ENCODE results near the gene TMEM108. TPM values are rescaled to one million over a fixed set of nuclear protein-coding genes. Genes with fewer than 3 reads are reported as not detected.
A peak's percentile ranks its signal among the peaks of the same experiment; 100 is the strongest.

The TMEM108 gene
- total and polyA plus RNA-seq, 3 experiments from 2014 or later: not detected

- Mint-ChIP-seq H3K36me3 (no peaks in the 10 kb centered on the region), H3K4me3 (peak overlapping the region in 1 of 7 donors; percentile 32), H3K9me3 (peaks cover 0 to 3% (median 0%) of the 10 kb centered on the region in 5 donors), H3K4me1 (no peaks in the 10 kb centered on the region), H3K27ac (no peak overlapping the region), H3K27me3 (peaks cover 10 to 27% of the 10 kb centered on the region in 2 donors)
- Histone ChIP-seq H3K36me3 (ENCODE audit: insufficient read depth, low read length) (no peaks in the 10 kb centered on the region), H3K27ac (ENCODE audit: low read depth, low read length) (no peak overlapping the region), H3K27me3 (ENCODE audit: insufficient read depth, low read length, poor library complexity, severe bottlenecking) (no peaks in the 10 kb centered on the region), H3K4me1 (ENCODE audit: insufficient read depth, low read length) (no peaks in the 10 kb centered on the region), H3K9me3 (ENCODE audit: low read length) (no peaks in the 10 kb centered on the region), H3K4me3 (ENCODE audit: low read length) (no peak overlapping the region)
- DNase-seq: no peak
- ChIA-PET POLR2A (no interaction called here), CTCF (no interaction called here)
These were observed 129.3 kb downstream of the TMEM108 start for GRCh38 chr3:133167340-133168024.

- no peaks in the 10 kb centered on the region for H3K36me3 ChIP-seq (ENCODE audit: insufficient read depth, low read length)
- no peaks in the 10 kb centered on the region for H3K27me3 ChIP-seq (ENCODE audit: insufficient read depth, low read length, poor library complexity, severe bottlenecking)
- Mint-ChIP-seq H3K4me3 (peak overlapping the region in 1 of 7 donors; percentile 32), H3K27me3 (peaks cover 10 to 23% of the 10 kb centered on the region in 2 donors), H3K36me3 (no peaks in the 10 kb centered on the region), H3K4me1 (no peaks in the 10 kb centered on the region), H3K9me3 (peaks cover 0 to 3% (median 2%) of the 10 kb centered on the region in 5 donors), H3K27ac (no peak overlapping the region)
- H3K4me3 ChIP-seq (ENCODE audit: low read length): no peak overlapping the region
- H3K4me1 ChIP-seq (ENCODE audit: insufficient read depth, low read length): no peaks in the 10 kb centered on the region
- no peaks in the 10 kb centered on the region for H3K9me3 ChIP-seq (ENCODE audit: low read length)
- CTCF ChIA-PET: no interaction called here
- DNase-seq: no peak
- POLR2A ChIA-PET: no interaction called here
- H3K27ac ChIP-seq (ENCODE audit: low read depth, low read length): no peak overlapping the region
These were observed 129.8 kb downstream of the TMEM108 start for GRCh38 chr3:133168025-133168401.

- Mint-ChIP-seq H3K4me1 (no peaks in the 10 kb centered on the region), H3K27me3 (peaks cover 10 to 21% of the 10 kb centered on the region in 2 donors), H3K27ac (no peak overlapping the region), H3K9me3 (peaks cover 0 to 4% (median 2%) of the 10 kb centered on the region in 5 donors), H3K36me3 (no peaks in the 10 kb centered on the region), H3K4me3 (no peak overlapping the region)
- H3K4me3 ChIP-seq (ENCODE audit: low read length): no peak overlapping the region
- H3K4me1 ChIP-seq (ENCODE audit: insufficient read depth, low read length): no peaks in the 10 kb centered on the region
- no peaks in the 10 kb centered on the region for H3K9me3 ChIP-seq (ENCODE audit: low read length)
- no peak overlapping the region for H3K27ac ChIP-seq (ENCODE audit: low read depth, low read length)
- H3K36me3 ChIP-seq (ENCODE audit: insufficient read depth, low read length): no peaks in the 10 kb centered on the region
- ChIA-PET POLR2A (no interaction called here), CTCF (no interaction called here)
- DNase-seq: no peak
- no peaks in the 10 kb centered on the region for H3K27me3 ChIP-seq (ENCODE audit: insufficient read depth, low read length, poor library complexity, severe bottlenecking)
These were observed 131.3 kb downstream of the TMEM108 start for GRCh38 chr3:133169331-133170068.

- no peaks in the 10 kb centered on the region for H3K4me1 Mint-ChIP-seq
- H3K4me3 ChIP-seq (ENCODE audit: low read length): no peak overlapping the region
- peaks cover 0 to 7% (median 0%) of the 10 kb centered on the region in 5 donors for H3K9me3 Mint-ChIP-seq
- H3K36me3 Mint-ChIP-seq: no peaks in the 10 kb centered on the region
- no peak overlapping the region for H3K27ac Mint-ChIP-seq
- H3K9me3 ChIP-seq (ENCODE audit: low read length): no peaks in the 10 kb centered on the region
- no peak overlapping the region for H3K4me3 Mint-ChIP-seq
- H3K27ac ChIP-seq (ENCODE audit: low read depth, low read length): no peak overlapping the region
- DNase-seq: no peak
- no peaks in the 10 kb centered on the region for H3K4me1 ChIP-seq (ENCODE audit: insufficient read depth, low read length)
- H3K27me3 ChIP-seq (ENCODE audit: insufficient read depth, low read length, poor library complexity, severe bottlenecking): no peaks in the 10 kb centered on the region
- H3K27me3 Mint-ChIP-seq: peaks cover 12 to 14% of the 10 kb centered on the region in 2 donors
- H3K36me3 ChIP-seq (ENCODE audit: insufficient read depth, low read length): no peaks in the 10 kb centered on the region
- ChIA-PET POLR2A (no interaction called here), CTCF (no interaction called here)
These were observed 133.6 kb downstream of the TMEM108 start for GRCh38 chr3:133171831-133172230.

- H3K4me3 ChIP-seq (ENCODE audit: low read length): no peak overlapping the region
- CTCF ChIA-PET: no interaction called here
- Mint-ChIP-seq H3K9me3 (peaks cover 0 to under 1% (median 0%) of the 10 kb centered on the region in 5 donors), H3K4me3 (no peak overlapping the region), H3K27me3 (no peaks in the 10 kb centered on the region), H3K27ac (no peak overlapping the region), H3K4me1 (no peaks in the 10 kb centered on the region), H3K36me3 (peaks cover 0 to 1% (median 0%) of the 10 kb centered on the region in 3 donors)
- no peak overlapping the region for H3K27ac ChIP-seq (ENCODE audit: low read depth, low read length)
- no peaks in the 10 kb centered on the region for H3K4me1 ChIP-seq (ENCODE audit: insufficient read depth, low read length)
- POLR2A ChIA-PET: no interaction called here
- no peak for DNase-seq
- H3K27me3 ChIP-seq (ENCODE audit: insufficient read depth, low read length, poor library complexity, severe bottlenecking): no peaks in the 10 kb centered on the region
- no peaks in the 10 kb centered on the region for H3K9me3 ChIP-seq (ENCODE audit: low read length)
- H3K36me3 ChIP-seq (ENCODE audit: insufficient read depth, low read length): no peaks in the 10 kb centered on the region
These were observed 143.4 kb downstream of the TMEM108 start for GRCh38 chr3:133181392-133182150.

GRCh38 chr3:133187870-133188379 lies 149.7 kb downstream of the TMEM108 start:
- H3K4me3 ChIP-seq (ENCODE audit: low read length): no peak overlapping the region
- no peak overlapping the region for H3K27ac ChIP-seq (ENCODE audit: low read depth, low read length)
- no peak overlapping the region for H3K27ac Mint-ChIP-seq
- H3K36me3 Mint-ChIP-seq: peaks cover 0 to 1% (median 0%) of the 10 kb centered on the region in 3 donors
- H3K9me3 ChIP-seq (ENCODE audit: low read length): no peaks in the 10 kb centered on the region
- H3K27me3 Mint-ChIP-seq: no peaks in the 10 kb centered on the region
- no peaks in the 10 kb centered on the region for H3K4me1 ChIP-seq (ENCODE audit: insufficient read depth, low read length)
- ChIA-PET POLR2A (no interaction called here), CTCF (no interaction called here)
- H3K36me3 ChIP-seq (ENCODE audit: insufficient read depth, low read length): no peaks in the 10 kb centered on the region
- H3K9me3 Mint-ChIP-seq: no peaks in the 10 kb centered on the region
- no peak for DNase-seq
- no peaks in the 10 kb centered on the region for H3K27me3 ChIP-seq (ENCODE audit: insufficient read depth, low read length, poor library complexity, severe bottlenecking)
- no peak overlapping the region for H3K4me3 Mint-ChIP-seq
- H3K4me1 Mint-ChIP-seq: no peaks in the 10 kb centered on the region

GRCh38 chr3:133188996-133189395 lies 150.8 kb downstream of the TMEM108 start:
- Histone ChIP-seq H3K27me3 (ENCODE audit: insufficient read depth, low read length, poor library complexity, severe bottlenecking) (no peaks in the 10 kb centered on the region), H3K4me3 (ENCODE audit: low read length) (no peak overlapping the region), H3K27ac (ENCODE audit: low read depth, low read length) (no peak overlapping the region), H3K36me3 (ENCODE audit: insufficient read depth, low read length) (no peaks in the 10 kb centered on the region), H3K9me3 (ENCODE audit: low read length) (no peaks in the 10 kb centered on the region), H3K4me1 (ENCODE audit: insufficient read depth, low read length) (no peaks in the 10 kb centered on the region)
- peak overlapping the region in 1 of 8 donors; percentile 36 for H3K27ac Mint-ChIP-seq
- no peaks in the 10 kb centered on the region for H3K36me3 Mint-ChIP-seq
- no peaks in the 10 kb centered on the region for H3K9me3 Mint-ChIP-seq
- ChIA-PET POLR2A (no interaction called here), CTCF (no interaction called here)
- no peak overlapping the region for H3K4me3 Mint-ChIP-seq
- no peak for DNase-seq
- H3K4me1 Mint-ChIP-seq: no peaks in the 10 kb centered on the region
- H3K27me3 Mint-ChIP-seq: no peaks in the 10 kb centered on the region

GRCh38 chr3:133189893-133190292 lies 151.7 kb downstream of the TMEM108 start:
- H3K4me3 ChIP-seq (ENCODE audit: low read length): no peak overlapping the region
- H3K4me1 Mint-ChIP-seq: no peaks in the 10 kb centered on the region
- H3K4me1 ChIP-seq (ENCODE audit: insufficient read depth, low read length): no peaks in the 10 kb centered on the region
- no peak overlapping the region for H3K4me3 Mint-ChIP-seq
- no peaks in the 10 kb centered on the region for H3K36me3 Mint-ChIP-seq
- no peak for DNase-seq
- no peaks in the 10 kb centered on the region for H3K27me3 Mint-ChIP-seq
- CTCF ChIA-PET: no interaction called here
- POLR2A ChIA-PET: no interaction called here
- no peaks in the 10 kb centered on the region for H3K36me3 ChIP-seq (ENCODE audit: insufficient read depth, low read length)
- no peaks in the 10 kb centered on the region for H3K9me3 Mint-ChIP-seq
- H3K27me3 ChIP-seq (ENCODE audit: insufficient read depth, low read length, poor library complexity, severe bottlenecking): no peaks in the 10 kb centered on the region
- no peaks in the 10 kb centered on the region for H3K9me3 ChIP-seq (ENCODE audit: low read length)
- H3K27ac ChIP-seq (ENCODE audit: low read depth, low read length): no peak overlapping the region
- H3K27ac Mint-ChIP-seq: no peak overlapping the region
